ENCODE results near the gene KYAT1. TPM values are rescaled to one million over a fixed set of nuclear protein-coding genes. Genes with fewer than 3 reads are reported as not detected.

KYAT1 gene
- total RNA-seq, 2 donors from 2014 or later, result 13.6 to 25.3 TPM

DNA sequence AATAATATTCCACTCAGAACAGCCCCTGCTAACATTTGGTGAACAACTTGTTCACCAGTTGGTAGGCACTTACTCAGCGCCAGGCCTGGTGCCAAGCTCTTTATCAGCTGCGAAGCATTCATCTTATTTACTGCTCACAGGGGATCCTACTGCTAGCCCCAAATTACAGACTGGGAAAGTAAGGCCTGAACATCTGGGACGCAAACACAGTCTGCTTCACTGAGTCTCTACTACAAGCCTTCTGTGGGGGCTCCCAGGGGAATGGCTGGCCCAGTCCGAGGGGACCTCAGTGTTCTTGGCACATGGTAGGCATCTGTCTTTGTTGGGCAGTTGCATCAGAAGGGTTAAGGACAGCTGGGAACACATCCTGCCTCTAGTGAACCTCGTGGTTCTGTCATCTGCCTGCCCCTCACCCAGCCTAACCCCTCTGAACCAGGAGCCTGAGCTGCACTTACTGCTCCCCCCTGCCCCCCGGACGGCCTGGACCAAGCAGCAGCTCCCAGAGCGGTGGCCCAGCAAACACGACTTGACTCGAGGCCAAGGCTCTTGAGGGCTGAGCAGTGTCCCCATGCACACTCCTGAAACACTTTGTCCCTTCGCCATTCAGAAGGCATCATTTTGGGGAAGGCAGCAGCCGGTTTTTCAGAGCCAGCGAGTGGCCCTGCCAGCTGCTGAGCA is 38.8 kb upstream of the KYAT1 start, which contains the start of gene PHYHD1:
TSS of gene PHYHD1 (plus strand) at position 602 of the 678 bp plus-strand sequence. CDS start 1,342 bp downstream, outside the sequence.
- Histone ChIP-seq H3K9ac (ENCODE audit: extremely low read depth, low read length, poor library complexity, severe bottlenecking) (peak within 1 kb of the TSS; percentile 63), H3K4me3 (ENCODE audit: low read length) (peak within 1 kb of the TSS; percentile 76), H3K36me3 (ENCODE audit: control insufficient read depth, insufficient read depth, low read length) (peaks cover 28% of the 10 kb centered on the region), H3K27ac (ENCODE audit: low read depth, low read length) (peak within 1 kb of the TSS; percentile 49), H3K4me1 (ENCODE audit: control insufficient read depth, insufficient read depth, low read length) (no peaks in the 10 kb centered on the region), H3K27me3 (ENCODE audit: control insufficient read depth, insufficient read depth, low read length, poor library complexity, severe bottlenecking) (no peaks in the 10 kb centered on the region), H3K9me3 (ENCODE audit: control insufficient read depth, low read length) (no peaks in the 10 kb centered on the region)
- peaks cover 25% of the 10 kb centered on the region for H3K36me3 Mint-ChIP-seq (ENCODE audit: low read depth)
- TF ChIP-seq, protein P1, sequence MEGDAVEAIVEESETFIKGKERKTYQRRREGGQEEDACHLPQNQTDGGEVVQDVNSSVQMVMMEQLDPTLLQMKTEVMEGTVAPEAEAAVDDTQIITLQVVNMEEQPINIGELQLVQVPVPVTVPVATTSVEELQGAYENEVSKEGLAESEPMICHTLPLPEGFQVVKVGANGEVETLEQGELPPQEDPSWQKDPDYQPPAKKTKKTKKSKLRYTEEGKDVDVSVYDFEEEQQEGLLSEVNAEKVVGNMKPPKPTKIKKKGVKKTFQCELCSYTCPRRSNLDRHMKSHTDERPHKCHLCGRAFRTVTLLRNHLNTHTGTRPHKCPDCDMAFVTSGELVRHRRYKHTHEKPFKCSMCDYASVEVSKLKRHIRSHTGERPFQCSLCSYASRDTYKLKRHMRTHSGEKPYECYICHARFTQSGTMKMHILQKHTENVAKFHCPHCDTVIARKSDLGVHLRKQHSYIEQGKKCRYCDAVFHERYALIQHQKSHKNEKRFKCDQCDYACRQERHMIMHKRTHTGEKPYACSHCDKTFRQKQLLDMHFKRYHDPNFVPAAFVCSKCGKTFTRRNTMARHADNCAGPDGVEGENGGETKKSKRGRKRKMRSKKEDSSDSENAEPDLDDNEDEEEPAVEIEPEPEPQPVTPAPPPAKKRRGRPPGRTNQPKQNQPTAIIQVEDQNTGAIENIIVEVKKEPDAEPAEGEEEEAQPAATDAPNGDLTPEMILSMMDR (conservative IDR thresholded peaks at IDR 0.05), result no peak
- H3K9me3 Mint-ChIP-seq, result no peaks in the 10 kb centered on the region
- H3K27ac Mint-ChIP-seq, result peak within 1 kb of the TSS; percentile 97
- H3K27me3 Mint-ChIP-seq (ENCODE audit: insufficient read depth), result no peaks in the 10 kb centered on the region
- H3K4me3 Mint-ChIP-seq, result peak within 1 kb of the TSS; percentile 73
- peaks cover 10% of the 10 kb centered on the region for H3K4me1 Mint-ChIP-seq
- peak; percentile 53 for DNase-seq
- 89 to 90% methylated on average over 10 to 13 of the region's 13 CpGs for WGBS, 2 experiments (ENCODE audit: insufficient coverage in 1 of 2, insufficient read length in 1 of 2)

DNA sequence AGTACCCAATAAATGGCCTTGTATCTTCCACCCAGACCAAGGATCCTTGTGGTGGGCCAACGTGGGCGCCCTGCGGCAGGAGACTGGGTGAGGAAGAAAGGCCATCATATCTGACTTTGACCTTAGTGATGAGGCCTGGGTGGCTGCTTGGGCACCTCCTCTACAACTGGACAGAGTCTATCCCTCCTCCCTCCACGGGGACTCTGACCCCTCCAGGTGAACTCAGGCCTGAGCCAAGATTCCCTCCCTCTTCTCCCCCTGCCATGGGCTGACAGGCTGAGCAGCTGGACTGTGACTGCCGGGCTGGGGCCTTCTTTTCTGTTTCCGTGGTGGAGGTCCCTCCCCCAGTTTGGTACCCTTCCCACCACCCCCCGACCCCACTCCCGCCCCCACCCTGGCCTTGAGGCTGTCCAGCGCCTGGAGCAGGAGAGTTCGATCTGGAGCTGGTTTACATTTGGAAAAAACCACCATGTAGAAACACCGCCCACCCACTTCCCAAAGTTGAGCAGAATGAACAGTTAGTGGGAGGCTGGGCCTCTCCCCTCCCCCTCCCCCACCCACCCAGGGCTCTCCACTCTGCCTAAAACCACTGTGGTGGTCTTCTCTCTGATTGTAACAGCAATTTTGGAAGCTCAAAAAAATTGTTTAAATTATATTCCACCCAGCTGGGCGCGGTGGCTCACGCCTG is 37.8 kb upstream of the KYAT1 start:
- Histone ChIP-seq H3K9me3 (ENCODE audit: control insufficient read depth, low read length) (no peaks in the 10 kb centered on the region), H3K4me3 (ENCODE audit: low read length) (no peak overlapping the region), H3K9ac (ENCODE audit: extremely low read depth, low read length, poor library complexity, severe bottlenecking) (no peak overlapping the region), H3K36me3 (ENCODE audit: control insufficient read depth, insufficient read depth, low read length) (peaks cover 35% of the 10 kb centered on the region), H3K27ac (ENCODE audit: low read depth, low read length) (no peak overlapping the region), H3K4me1 (ENCODE audit: control insufficient read depth, insufficient read depth, low read length) (no peaks in the 10 kb centered on the region), H3K27me3 (ENCODE audit: control insufficient read depth, insufficient read depth, low read length, poor library complexity, severe bottlenecking) (no peaks in the 10 kb centered on the region)
- Mint-ChIP-seq H3K27ac (peak overlapping the region; percentile 44), H3K4me3 (no peak overlapping the region), H3K36me3 (ENCODE audit: low read depth) (peaks cover 28% of the 10 kb centered on the region), H3K4me1 (peaks cover 10% of the 10 kb centered on the region), H3K27me3 (ENCODE audit: insufficient read depth) (no peaks in the 10 kb centered on the region), H3K9me3 (no peaks in the 10 kb centered on the region)
- WGBS, 2 experiments (ENCODE audit: insufficient coverage in 1 of 2, insufficient read length in 1 of 2), result 97 to 100% methylated on average over 1 to 13 of the region's 14 CpGs
- DNase-seq, result peak; percentile 46
- TF ChIP-seq, protein P1 (conservative IDR thresholded peaks at IDR 0.05), result no peak

DNA sequence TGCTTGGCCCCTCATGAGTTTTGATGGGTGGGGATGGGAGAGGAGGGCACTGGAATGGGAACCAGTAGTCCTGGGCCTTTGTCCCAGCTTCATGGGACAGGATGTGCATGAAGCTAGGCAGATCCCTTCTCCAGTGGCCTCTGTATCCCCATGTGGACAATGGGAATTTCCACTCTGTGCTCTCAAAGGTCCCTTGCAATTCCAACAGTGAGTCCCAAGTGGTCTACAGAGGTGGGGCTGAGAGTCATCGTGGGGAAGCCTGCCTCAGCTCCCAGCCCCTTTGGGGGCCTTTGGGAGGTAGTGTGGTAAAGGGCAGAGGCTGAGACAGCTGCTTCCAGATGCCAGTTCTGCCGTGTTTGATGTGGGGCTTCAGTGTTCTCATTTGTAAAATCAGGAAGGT is 37.2 kb upstream of the KYAT1 start:
- H3K27ac Mint-ChIP-seq, result peak overlapping the region; percentile 44
- no peaks in the 10 kb centered on the region for H3K27me3 ChIP-seq (ENCODE audit: control insufficient read depth, insufficient read depth, low read length, poor library complexity, severe bottlenecking)
- no peaks in the 10 kb centered on the region for H3K9me3 Mint-ChIP-seq
- no peak overlapping the region for H3K4me3 Mint-ChIP-seq
- H3K27me3 Mint-ChIP-seq (ENCODE audit: insufficient read depth), result no peaks in the 10 kb centered on the region
- H3K4me1 ChIP-seq (ENCODE audit: control insufficient read depth, insufficient read depth, low read length), result no peaks in the 10 kb centered on the region
- peaks cover 41% of the 10 kb centered on the region for H3K36me3 ChIP-seq (ENCODE audit: control insufficient read depth, insufficient read depth, low read length)
- H3K9ac ChIP-seq (ENCODE audit: extremely low read depth, low read length, poor library complexity, severe bottlenecking), result no peak overlapping the region
- peaks cover 10% of the 10 kb centered on the region for H3K4me1 Mint-ChIP-seq
- H3K36me3 Mint-ChIP-seq (ENCODE audit: low read depth), result peaks cover 28% of the 10 kb centered on the region
- no peak overlapping the region for H3K27ac ChIP-seq (ENCODE audit: low read depth, low read length)
- no peak overlapping the region for H3K4me3 ChIP-seq (ENCODE audit: low read length)
- TF ChIP-seq, protein P1 (conservative IDR thresholded peaks at IDR 0.05), result no peak
- peak; percentile 38 for DNase-seq
- WGBS, 2 experiments (ENCODE audit: insufficient coverage in 1 of 2, insufficient read length in 1 of 2), result 92 to 96% methylated on average over 2 of the region's 2 CpGs
- H3K9me3 ChIP-seq (ENCODE audit: control insufficient read depth, low read length), result no peaks in the 10 kb centered on the region
